ENCODE results near the gene LIN7A.

Gene LIN7A

GRCh38 chr12:80815351-80815750, 122.4 kb downstream of the LIN7A start:
- H3K4me3 ChIP-seq (ENCODE audit: low read depth, low read length): no peak overlapping the region
- TF ChIP-seq CTCF (IDR thresholded peaks at IDR 0.05; ENCODE audit: control insufficient read depth, extremely low read depth, insufficient read depth): no peak
- no peak for DNase-seq (ENCODE audit: low read depth)

- no peak for DNase-seq (ENCODE audit: low read depth)
- TF ChIP-seq CTCF (IDR thresholded peaks at IDR 0.05; ENCODE audit: control insufficient read depth, extremely low read depth, insufficient read depth): no peak
- H3K4me3 ChIP-seq (ENCODE audit: low read depth, low read length): no peak overlapping the region
These were observed 123.3 kb downstream of the LIN7A start for GRCh38 chr12:80814453-80814852.

- TF ChIP-seq CTCF (IDR thresholded peaks at IDR 0.05; ENCODE audit: control insufficient read depth, extremely low read depth, insufficient read depth): no peak
- DNase-seq (ENCODE audit: low read depth): no peak
- H3K4me3 ChIP-seq (ENCODE audit: low read depth, low read length): no peak overlapping the region
These were observed 123.9 kb downstream of the LIN7A start for GRCh38 chr12:80813820-80814219.

GRCh38 chr12:80811957-80812708, 125.6 kb downstream of the LIN7A start:
- no peak for DNase-seq (ENCODE audit: low read depth)
- TF ChIP-seq CTCF (IDR thresholded peaks at IDR 0.05; ENCODE audit: control insufficient read depth, extremely low read depth, insufficient read depth): no peak
- no peak overlapping the region for H3K4me3 ChIP-seq (ENCODE audit: low read depth, low read length)

GRCh38 chr12:80810874-80811273, 126.9 kb downstream of the LIN7A start:
- no peak for DNase-seq (ENCODE audit: low read depth)
- no peak for TF ChIP-seq CTCF (IDR thresholded peaks at IDR 0.05; ENCODE audit: control insufficient read depth, extremely low read depth, insufficient read depth)
- no peak overlapping the region for H3K4me3 ChIP-seq (ENCODE audit: low read depth, low read length)

GRCh38 chr12:80807640-80808288, 130.0 kb downstream of the LIN7A start:
- DNase-seq (ENCODE audit: low read depth): no peak
- TF ChIP-seq CTCF (IDR thresholded peaks at IDR 0.05; ENCODE audit: control insufficient read depth, extremely low read depth, insufficient read depth): no peak
- no peak overlapping the region for H3K4me3 ChIP-seq (ENCODE audit: low read depth, low read length)

Data from LNCaP clone FGC (cell line).